GM18519 (cell line): Measurements from ENCODE around the gene BICRA.
A peak's percentile ranks its signal among the peaks of the same experiment; 100 is the strongest.
"Not testable (repeated sequence)": the region's sequence is repeated elsewhere in the genome, so short reads cannot be mapped to it uniquely, and the experiment has no call there.

Source experiments
- ATAC-seq: cut with Tn5 transposase; IDR thresholded peaks from one replicate; pipeline ENCODE4 v1.9.1; 2021; ENCODE audit warnings: mild to moderate bottlenecking, moderate library complexity; ENCODE audit not compliant: unreplicated experiment, low FRiP score

The BICRA gene

DNA sequence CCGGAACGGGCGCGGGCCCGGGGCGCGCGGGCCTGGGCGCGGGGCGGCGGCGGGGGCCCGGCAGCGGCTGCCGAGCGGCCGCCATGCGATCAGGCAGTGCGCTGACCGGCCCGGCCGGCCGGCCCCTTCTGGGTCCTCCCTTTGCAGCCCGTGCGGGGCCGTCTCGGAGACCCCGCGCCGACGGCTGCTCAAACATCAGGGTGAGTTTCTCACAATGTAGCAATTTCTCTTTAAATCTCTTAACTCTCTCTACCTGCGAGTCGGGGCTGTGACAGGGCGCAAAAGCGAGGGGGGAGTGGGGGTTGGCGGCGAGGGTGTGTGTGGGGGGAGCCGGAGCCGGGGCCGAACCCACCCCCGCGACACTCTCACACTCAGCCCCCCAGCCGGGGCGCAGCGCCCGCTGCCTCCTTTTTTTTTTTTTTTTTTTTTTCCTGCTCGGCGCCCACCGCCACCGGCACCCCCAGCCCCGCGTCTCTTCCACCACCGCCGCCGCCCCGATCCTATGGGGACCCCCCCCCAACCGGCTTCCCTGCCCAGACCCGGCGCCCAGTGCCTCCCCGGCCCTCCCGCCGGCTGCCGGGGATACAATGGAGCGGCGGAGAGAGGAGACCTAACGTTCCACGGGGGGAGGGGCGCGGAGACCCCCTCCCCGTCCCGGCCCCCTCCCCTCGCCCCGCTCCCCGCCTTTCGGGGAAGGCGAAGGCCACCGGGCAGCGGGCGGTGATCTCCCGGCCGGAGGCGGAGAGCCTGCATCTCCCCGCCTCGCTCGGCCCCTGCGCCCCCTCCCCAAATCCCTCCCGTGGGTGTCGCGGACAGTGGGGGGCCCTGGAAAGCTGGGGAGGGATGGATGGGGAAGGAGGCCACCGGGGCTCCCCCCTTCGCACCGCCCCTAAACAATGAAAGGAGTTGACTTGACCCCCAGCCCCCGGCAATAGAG lies at the start of gene BICRA:
BICRA (plus strand) TSS at position 166 of the 937 bp plus-strand sequence. CDS start 64,441 bp downstream, outside the sequence.
- ATAC-seq, result peak; percentile 30

GRCh38 chr19:47560999-47561398 lies 47.9 kb upstream of the BICRA start:
- ATAC-seq, result no peak

DNA sequence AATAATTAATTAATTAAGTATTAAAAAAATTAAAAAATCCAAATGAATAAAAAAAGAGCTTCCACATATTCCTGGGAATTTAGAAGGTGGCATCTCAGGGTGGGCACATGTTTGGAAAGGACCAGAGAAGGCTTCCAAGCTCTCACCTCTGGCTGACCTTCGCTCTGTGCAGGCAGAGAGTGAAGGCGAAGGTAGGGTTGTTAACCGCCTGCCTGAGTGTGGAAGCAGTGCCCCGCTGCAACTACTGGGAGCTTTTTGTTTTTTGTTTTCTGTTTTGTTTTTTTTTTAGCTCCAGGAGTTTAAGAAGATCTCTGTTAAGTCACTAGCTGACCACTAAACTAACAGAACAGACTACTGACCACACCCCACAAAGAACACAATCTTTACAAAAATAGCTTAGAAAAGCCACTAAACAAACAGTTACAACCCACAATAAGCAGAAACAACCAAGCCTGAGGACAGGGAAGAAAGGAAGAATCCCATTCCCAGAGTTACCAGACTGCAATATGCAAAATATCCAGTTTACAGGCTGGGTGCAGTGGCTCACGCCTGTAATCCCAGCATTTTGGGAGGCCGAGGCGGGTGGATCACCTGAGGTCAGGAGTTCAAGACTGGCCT lies 47.4 kb upstream of the BICRA start:
- ATAC-seq, result no peak

GRCh38 chr19:47564081-47564480 lies 44.9 kb upstream of the BICRA start:
- no peak for ATAC-seq

DNA sequence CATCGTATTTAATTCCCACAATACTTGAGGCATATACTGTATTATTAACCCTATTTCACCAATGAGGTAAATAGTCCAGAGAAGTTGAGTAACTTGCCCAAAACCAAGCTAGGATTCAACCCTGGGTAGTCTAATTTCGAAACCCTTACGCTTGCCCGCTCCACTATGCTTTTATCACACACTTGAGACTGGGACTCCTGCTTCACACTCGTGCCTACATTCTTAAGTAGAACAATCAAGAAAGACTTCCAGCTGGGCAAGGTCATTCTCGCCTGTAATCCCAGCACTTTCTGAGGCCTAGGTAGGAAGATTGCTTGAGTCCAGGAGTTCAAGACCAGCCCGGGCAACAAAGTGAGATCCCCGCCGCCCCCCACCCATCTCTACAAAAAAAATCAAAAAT lies 39.6 kb upstream of the BICRA start:
- no peak for ATAC-seq

GRCh38 chr19:47572635-47573034 lies 36.3 kb upstream of the BICRA start:
- ATAC-seq, result no peak

DNA sequence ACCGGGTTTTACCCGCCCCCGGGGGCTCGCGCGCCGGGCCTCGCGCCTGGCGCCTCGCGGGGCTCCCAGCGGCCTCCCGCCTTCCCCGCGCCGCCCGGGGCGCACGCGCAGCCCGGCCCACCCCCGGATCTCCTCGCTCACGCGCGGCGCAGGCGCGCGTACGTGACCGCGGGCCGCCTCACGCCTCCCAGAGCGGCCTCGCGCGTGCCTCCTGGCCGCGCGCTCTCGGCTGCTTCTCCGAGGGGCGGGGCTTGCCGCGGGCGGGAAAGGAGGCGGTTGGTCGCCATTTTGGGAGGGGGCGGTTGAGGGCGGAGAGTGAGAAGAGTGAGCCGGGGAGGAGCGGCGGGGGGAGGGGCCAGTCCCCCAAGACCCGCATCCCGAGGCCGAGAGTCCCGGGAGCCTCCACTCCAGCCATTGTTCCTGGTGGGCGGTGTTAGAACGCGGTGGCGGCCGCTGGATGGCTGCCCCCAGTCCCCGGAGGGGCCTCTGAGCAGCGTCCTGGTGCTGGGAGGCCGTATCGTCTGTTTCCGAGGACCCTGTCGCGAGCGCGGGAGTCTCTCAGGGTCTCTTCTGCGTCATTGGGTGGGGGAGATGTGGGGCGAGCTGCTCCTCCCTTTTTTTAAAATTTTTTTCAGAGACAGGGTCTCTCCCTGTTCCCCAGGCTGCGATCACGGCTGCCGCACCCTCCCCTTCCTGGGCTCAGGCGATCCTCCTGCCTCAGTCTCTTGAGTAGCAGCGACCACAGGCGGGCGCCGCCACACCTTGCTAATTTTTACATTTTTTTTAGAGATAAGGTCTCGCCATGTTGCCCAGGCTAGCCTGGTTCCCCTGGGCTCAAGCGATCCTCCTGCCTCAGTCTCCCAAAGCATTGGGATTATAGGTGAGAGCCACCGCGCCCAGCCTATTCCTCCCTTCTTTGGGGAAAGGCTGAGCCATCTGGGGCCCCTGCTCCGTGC lies 35.6 kb upstream of the BICRA start, which contains the start of gene ZNF541:
ZNF541 (minus strand) TSS at position 78 of the 956 bp plus-strand sequence. CDS start 17,292 bp downstream, outside the sequence.
- no peak for ATAC-seq

- ATAC-seq, result no peak
These were observed 28.5 kb upstream of the BICRA start for GRCh38 chr19:47580397-47580796.

GRCh38 chr19:47581605-47582319 lies 27.2 kb upstream of the BICRA start:
- ATAC-seq, result no peak

- no peak for ATAC-seq
These were observed 26.5 kb upstream of the BICRA start for GRCh38 chr19:47582320-47582909.

DNA sequence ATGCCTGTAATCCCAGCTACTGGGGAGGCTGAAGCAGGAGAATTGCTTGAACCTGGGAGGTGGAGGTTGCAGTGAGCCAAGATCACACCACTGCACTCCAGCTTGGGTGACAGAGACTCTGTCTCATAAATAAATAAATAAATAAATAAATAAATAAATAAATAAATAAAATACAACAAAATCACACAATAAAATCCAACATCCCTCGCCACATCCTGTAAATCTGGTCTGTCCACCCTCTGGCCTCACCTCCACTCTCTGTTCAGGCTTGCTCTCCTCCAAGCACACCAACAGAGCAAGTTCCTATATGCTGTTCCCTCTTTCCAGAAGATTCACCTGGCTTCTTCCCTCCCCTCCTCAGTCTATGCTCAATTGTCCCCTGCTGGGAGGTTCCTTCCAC lies 25.8 kb upstream of the BICRA start:
- ATAC-seq, result not testable (repeated sequence)

DNA sequence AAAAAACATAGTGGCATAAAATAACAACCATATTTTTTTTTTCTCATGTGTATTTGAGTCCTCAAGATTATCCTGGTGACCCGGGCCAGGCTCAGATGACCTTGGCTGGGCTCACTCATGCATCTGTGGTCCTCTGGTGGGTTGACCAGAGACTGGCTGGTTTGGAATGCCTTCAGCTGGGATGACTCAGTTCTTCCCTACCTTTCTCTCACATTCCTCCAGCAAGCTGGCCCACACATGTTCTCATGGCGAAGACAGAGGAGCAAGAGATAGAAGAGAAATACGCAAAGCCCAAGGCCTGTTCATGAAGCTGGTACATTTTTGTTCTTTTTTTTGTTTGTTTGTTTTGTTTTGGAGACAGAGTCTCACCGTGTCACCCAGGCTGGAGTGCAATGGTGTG lies 21.6 kb upstream of the BICRA start:
- ATAC-seq, result no peak

DNA sequence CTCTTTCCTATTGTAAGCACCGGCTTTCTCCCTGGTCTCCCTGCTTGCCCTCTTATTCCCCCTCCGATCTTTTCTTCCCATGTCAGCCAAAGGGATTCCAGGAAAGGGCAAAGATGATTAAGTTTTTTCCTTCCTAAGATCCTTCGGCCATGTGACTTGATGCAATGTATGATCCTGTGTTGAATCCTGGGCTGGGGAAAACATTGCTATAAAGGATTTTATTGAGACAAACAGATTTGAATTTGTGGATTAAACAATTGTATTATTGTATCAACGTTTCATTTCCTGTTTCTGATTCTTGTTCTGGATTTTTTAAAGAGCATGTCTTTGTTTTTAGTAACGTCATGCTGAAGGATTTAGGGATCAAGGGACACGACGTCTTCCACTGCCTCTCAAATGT lies 19.1 kb upstream of the BICRA start:
- no peak for ATAC-seq

DNA sequence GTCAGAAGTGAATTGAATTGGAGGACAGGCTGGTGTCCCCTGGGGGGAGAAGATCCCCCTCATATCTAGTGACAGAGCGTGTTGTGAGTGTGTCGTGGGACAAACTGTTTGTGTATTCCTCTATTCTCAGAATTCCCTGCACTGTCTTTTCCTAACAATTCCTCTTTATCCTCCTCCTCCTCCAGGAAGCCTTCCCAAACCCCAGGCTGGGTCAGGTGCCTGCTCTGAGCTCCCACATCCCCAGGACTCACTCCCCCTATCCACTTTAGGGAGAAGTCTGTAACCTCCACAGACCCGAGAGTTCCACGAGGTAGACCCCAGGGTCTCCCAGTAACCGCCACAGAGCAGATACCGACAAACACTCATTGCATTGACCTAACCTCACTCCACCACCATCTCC lies 15.1 kb upstream of the BICRA start:
- no peak for ATAC-seq

- no peak for ATAC-seq
These were observed 13.0 kb upstream of the BICRA start for GRCh38 chr19:47595944-47596343.

GRCh38 chr19:47598407-47599349 lies 10.3 kb upstream of the BICRA start:
- ATAC-seq, result no peak

DNA sequence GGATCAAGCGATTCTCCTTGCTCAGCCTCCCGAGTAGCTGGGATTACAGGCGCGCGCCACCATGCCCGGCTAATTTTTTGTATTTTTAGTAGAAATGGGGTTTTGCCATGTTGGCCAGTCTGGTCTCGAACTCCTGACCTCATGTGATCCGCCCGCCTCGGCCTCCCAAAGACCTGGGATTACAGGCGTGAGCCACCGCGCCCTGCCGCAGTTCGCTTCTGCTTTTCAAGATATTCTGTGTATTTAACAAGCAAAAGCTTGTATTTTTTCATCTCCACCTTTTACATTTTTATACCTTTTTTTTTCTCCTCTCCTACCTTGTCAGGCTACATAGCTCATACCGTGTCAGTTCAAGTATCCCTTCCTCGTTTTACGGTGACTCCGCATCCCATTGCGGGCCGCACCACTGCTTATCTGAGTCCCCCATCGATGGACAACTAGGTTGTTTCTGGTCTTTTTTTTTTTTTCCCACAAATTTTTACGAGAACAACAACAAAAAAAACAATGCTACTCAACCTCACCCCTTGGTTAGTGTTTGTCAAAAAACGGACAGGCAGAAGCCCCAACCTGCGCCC lies 9.2 kb upstream of the BICRA start:
- not testable (repeated sequence) for ATAC-seq
